GM19023 (cell line): ENCODE measurements around the gene PARD6B.
"Not testable (repeated sequence)": the region's sequence is repeated elsewhere in the genome, so short reads cannot be mapped to it uniquely, and the experiment has no call there.

ENCODE experiments used
- ATAC-seq: cut with Tn5 transposase; IDR thresholded peaks from one replicate; pipeline ENCODE4 v1.9.1; 2021; ENCODE audit warnings: mild to moderate bottlenecking, moderate library complexity; ENCODE audit not compliant: unreplicated experiment

Gene PARD6B

DNA sequence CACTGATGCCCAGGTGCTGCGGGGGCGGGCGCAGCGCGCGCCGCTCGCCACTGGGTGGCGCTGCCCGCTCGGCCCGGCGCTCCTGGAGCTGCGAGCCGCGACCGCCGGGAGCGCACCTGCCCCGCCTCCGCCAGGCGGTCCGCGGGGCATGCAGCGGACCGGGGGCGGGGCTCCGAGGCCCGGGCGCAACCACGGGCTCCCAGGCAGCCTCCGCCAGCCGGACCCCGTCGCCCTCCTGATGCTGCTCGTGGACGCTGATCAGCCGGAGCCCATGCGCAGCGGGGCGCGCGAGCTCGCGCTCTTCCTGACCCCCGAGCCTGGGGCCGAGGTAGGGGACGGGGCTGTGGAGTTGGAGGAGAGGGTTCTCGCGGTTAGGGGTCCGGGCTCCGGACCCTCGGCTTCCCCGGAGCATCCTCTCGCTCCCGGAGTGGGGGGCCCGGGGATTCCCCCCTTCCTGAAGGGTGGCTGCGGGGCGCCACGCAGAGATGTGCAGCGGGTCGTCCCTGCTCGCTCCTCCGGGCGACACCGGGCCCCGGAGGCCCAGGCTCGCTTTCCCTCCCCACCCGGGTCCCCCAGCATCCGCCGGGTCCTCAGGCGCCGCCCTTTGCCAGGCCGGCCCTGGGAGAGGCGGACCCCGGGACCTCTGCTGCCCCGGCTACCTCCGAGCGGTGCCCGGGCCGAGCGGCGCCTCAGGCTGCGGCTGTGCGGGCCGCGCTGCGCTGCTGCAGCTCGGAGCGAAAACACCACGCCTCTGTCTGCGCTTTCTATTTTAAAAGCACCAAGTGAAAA lies 63.7 kb downstream of the PARD6B start, which contains the start of gene BCAS4:
TSS of gene BCAS4 (plus strand) at position 216 of the 789 bp plus-strand sequence. CDS start at position 239, 23 bp downstream.
- peak; percentile 70 for ATAC-seq

DNA sequence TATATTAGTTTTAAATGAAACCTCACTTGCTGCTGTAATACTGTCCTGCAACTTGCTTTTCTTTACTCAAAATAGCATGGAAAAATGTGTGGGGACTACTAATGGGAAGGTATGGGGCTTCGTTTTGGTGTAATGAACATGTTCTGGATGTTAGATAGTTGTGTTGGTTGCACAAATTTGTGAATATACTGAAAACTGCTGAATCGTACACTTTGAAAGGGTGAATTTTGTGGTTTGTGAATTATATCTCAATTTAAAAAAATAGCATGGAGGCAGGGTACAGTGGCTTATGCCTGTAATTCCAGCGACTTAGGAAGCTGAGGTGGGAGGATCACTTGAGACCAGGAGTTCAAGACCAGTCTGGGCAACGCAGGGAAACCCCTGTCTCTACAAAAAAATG lies 65.8 kb downstream of the PARD6B start:
- ATAC-seq: no peak

- no peak for ATAC-seq
Measured at GRCh38 chr20:50798650-50799049, 67.3 kb downstream of the PARD6B start.

DNA sequence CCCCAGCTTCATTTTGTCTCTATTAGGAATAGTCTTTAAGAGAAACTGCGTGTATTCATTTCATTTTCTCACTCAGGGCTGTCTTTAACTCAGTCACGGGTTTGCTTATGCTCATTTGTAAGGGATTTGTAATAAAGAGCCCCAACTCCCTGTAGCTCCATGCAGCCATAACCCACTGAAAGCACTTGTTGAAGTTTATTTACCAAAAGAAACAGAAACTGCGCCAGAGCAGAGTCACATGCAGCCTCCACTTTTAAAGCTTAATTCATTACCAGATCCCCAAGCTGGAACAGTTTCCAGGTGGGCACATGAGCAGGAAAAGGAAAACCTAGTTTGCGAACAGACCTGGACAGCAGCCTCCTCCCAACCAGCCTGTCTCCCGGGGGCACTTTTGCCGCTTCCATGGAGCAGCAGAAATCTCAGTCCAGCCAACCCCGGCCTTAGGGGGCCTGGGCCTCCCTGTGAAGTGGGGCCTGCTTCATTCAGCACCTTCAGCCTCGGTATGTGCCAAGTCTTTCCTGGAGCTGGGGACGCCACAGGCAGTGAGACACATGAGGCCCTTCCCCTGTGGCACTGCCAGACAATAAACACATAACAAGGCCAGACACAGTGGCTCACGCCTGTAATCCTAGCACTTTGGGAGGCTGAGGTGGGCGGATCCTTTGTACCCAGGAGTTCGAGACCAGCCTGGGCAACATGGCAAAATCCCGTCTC lies 68.0 kb downstream of the PARD6B start:
- no peak for ATAC-seq

GRCh38 chr20:50799890-50800550 lies 68.6 kb downstream of the PARD6B start:
- peak; percentile 39 for ATAC-seq

DNA sequence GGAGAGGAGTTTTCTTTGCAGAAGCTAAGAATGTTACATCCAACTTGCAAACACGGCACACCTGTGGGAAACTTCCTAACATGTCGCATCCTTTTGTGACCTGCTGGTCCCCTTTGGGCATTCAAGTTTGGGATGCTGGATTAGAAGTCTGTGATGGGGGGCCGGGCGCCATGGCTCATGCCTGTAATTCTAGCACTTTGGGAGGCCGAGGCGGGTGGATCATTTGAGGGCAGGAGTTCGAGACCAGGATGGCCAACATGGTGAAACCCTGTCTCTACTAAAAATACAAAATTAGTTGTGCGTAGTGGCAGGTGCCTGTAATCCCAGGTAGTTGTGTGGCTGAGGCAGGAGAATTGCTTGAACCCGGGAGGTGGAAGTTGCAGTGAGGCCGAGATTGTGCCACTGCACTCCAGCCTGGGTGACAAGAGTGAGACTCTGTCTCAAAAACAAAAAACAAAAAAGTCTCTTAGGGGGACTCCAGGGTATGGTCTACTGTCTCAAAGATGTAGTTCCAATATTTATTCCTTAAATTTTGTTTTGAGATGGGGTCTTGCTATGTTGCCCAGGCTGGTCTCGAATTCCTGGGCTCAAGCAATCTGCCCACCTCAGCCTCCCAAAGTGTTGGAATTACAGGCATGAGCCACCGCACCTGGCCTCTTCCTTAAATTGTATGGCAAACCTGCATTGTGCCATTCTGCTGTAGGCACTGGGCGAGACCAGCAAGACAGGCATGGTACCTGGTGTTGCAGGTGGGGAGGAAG lies 69.8 kb downstream of the PARD6B start:
- not testable (repeated sequence) for ATAC-seq

- ATAC-seq: no peak
Measured at GRCh38 chr20:50801747-50802125, 70.4 kb downstream of the PARD6B start.

DNA sequence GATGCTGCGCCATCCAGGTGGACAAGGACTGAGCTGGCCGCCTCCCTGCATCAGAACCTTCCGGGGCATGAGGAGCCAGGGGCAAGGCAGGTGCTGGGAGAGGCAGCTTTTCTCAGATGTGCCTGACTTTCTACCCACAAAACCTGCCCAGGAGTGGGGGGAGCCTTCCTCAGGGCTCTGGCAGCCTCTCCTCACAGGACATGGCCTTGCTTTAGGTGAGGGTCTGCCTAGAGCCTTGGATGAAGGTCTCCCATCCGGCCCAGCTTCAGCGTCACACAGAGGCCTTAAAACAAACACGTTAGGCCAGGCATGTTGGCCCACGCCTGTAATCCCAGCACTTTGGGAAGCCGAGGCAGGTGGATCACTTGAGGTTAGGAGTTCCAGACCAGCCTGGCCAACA lies 70.9 kb downstream of the PARD6B start:
- ATAC-seq: no peak

DNA sequence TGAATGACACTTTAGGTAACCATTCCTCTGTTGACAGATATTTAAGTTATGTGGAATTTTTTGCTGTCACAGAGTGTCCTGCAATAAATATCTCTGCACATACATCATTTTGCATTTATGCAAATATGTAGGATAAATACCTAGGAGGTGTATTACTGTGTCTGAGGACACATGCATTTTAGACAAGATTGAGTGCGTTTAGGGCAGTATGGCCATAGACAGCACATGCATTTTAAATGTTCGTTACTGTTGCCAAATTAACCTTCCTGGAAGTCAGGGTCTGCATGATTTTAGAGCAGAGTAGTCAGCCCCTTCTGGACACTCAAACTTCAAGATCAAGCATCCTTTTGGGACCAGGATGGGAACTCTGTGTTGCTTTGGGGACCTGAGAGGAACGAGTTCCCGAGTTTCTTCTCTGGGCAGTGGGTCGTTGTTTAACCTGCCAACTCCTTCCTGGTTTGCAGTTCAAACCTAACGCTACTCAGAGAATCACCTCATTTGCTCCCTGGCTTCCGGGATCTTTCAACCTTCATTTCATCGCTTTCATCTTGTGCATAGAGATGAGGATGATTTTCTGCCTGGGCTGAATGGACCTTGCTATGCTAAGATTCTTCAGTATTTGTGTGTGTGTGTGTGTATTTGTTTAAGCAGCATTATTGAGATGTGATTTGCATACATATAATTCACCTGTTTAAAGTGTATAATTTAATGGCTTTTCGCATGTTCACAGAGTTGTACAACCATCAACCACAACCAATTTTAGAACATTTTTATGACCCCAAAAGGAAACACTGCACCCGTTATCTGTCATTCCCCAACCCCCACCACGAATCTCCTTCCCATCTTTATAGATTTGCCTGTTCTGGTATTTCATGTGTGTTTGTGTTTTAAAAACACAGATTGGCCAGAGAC lies 73.3 kb downstream of the PARD6B start:
- ATAC-seq: no peak

DNA sequence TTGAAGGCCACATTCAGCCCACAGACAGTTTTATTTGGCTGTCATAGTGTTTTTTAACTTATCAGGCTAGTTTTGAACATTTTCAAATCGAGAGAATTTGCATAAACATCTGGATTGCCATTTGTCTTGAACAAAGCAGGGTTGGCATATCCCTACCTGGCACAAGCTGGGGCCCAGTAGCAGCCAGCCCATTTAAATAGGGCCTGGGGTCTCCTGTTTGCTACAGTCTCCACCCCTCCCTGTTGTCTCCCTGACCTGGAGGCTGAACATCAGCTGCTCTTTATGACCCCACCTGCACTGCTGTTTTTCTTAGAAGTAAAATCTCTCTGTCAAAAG lies 73.9 kb downstream of the PARD6B start:
- no peak for ATAC-seq

DNA sequence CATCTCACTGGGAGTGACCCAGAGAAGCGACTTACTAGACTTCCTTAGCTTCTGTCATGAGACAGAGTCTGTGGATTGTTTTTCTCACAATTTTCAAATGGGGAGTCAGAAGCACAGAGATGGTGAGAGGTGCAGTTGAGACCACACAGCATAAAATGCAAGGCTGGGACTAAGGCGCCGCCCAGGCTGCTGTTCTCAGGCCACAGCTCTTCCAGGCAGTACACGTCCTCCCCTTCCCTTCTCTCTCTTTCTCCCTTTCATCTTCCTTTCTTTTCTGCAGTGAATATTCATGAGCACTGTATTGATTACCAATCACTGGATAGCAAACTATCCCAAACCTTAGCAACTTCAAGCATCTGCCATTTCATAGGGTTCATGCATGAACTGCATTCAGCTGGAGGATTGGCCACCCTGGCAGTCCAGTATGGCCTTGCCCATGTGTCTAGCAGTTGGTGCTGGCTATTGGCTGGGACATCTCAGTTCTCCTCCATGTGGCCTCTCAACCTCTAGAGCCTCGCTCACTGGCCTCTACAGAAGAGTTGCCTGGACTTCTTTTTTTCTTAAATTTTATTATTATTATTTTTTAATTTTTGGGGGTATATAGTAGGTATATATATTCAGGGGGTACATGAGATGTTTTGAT lies 74.9 kb downstream of the PARD6B start:
- ATAC-seq: no peak
